Sciatic nerve (tissue), 2 donors: ENCODE measurements around the gene DCAF5. TPM values are rescaled to one million over a fixed set of nuclear protein-coding genes. Genes with fewer than 3 reads are reported as not detected.
A peak's percentile ranks its signal among the peaks of the same experiment; 100 is the strongest.
"Not testable (repeated sequence)": the region's sequence is repeated elsewhere in the genome, so short reads cannot be mapped to it uniquely, and the experiment has no call there.

Experiments
- ATAC-seq: fragments of 200-7000 bp; cut with Tn5 transposase; one replicate; pipeline ENCODE4 v1.9.1; 2020; ENCODE audit warnings: mild to moderate bottlenecking, moderate library complexity
- DNase-seq: peaks from one replicate; pipeline ENCODE4 v3.0.0-alpha.2; 2020; ENCODE audit warnings: low spot score
- intact Hi-C: fragments of 100-400 bp; cut with DNase I; formaldehyde crosslinking; loops from one replicate; pipeline ENCODE4 v1.14.2; 2022
- total RNA-seq: library from RNA; stranded (reverse); fragmentation: NEBNext Ultra II Directional; extraction: Animal tissue kit (Norgen Biotek cat#: 25700); gene quantifications from one replicate; pipeline ENCODE4 v1.2.1, GENCODE V29; 2021
- donor health status: DM: no; HTN: no; CAD: no.
- donor health status: DM: no; HTN: no; CAD: no.

DCAF5 gene
- total RNA-seq = 42.8 TPM

GRCh38 chr14:69152902-69153151 is at the start of gene DCAF5:
TSS of gene DCAF5 (minus strand) at chr14:69153119. CDS start at chr14:69152978, 141 bp downstream.
- ATAC-seq (no peak), DNase-seq (peak; percentile 94)
- intact Hi-C loops = no loop called here

GRCh38 chr14:69199786-69200185 is 46.9 kb upstream of the DCAF5 start:
- no peak for ATAC-seq
- DNase-seq = no peak

GRCh38 chr14:69193721-69194120 is 40.8 kb upstream of the DCAF5 start:
- intact Hi-C loops = no loop called here
- DNase-seq (no peak), ATAC-seq (no peak)

More at GRCh38 chr14:69199786-69200185, 46.9 kb upstream of the DCAF5 start:
- intact Hi-C loops = no loop called here

GRCh38 chr14:69191340-69192111 is 38.6 kb upstream of the DCAF5 start, which contains the start of gene EXD2:
TSS of gene EXD2 (plus strand) at chr14:69191498. CDS start at chr14:69209471, 17,973 bp downstream.
- intact Hi-C loops = no loop called here
- DNase-seq (peak; percentile 88), ATAC-seq (peak; percentile 99)

- intact Hi-C loops = no loop called here
- ATAC-seq (no peak), DNase-seq (no peak)
Measured at GRCh38 chr14:69190191-69190590, 37.3 kb upstream of the DCAF5 start.

GRCh38 chr14:69183735-69184134 is 30.8 kb upstream of the DCAF5 start:
- no peak for ATAC-seq
- DNase-seq = no peak
- intact Hi-C loops = no loop called here

GRCh38 chr14:69182580-69182979 is 29.7 kb upstream of the DCAF5 start:
- intact Hi-C loops, DNase-seq, ATAC-seq: not testable (repeated sequence)

- DNase-seq (no peak), ATAC-seq (no peak)
- intact Hi-C loops = no loop called here
Measured at GRCh38 chr14:69181491-69181890, 28.6 kb upstream of the DCAF5 start.

- intact Hi-C loops = no loop called here
- ATAC-seq (no peak), DNase-seq (no peak)
Measured at GRCh38 chr14:69175130-69175529, 22.2 kb upstream of the DCAF5 start.

- intact Hi-C loops = no loop called here
- no peak for ATAC-seq
Measured at GRCh38 chr14:69171569-69171968, 18.6 kb upstream of the DCAF5 start.

GRCh38 chr14:69170839-69171238 is 17.9 kb upstream of the DCAF5 start:
- intact Hi-C loops = no loop called here
- ATAC-seq (no peak), DNase-seq (no peak)

More at GRCh38 chr14:69171569-69171968, 18.6 kb upstream of the DCAF5 start:
- DNase-seq = no peak

GRCh38 chr14:69165787-69166186 is 12.9 kb upstream of the DCAF5 start:
- ATAC-seq, intact Hi-C loops, DNase-seq: not testable (repeated sequence)

GRCh38 chr14:69161590-69161989 is 8.7 kb upstream of the DCAF5 start:
- ATAC-seq (no peak), DNase-seq (no peak)
- intact Hi-C loops = no loop called here

GRCh38 chr14:69156224-69156623 is 3.3 kb upstream of the DCAF5 start:
- DNase-seq = no peak
- intact Hi-C loops = no loop called here
- ATAC-seq = no peak

GRCh38 chr14:69154779-69155178 is 1.9 kb upstream of the DCAF5 start:
- ATAC-seq (no peak), DNase-seq (no peak)
- intact Hi-C loops = no loop called here

- DNase-seq (no peak), ATAC-seq (peak; percentile 26)
- intact Hi-C loops = no loop called here
Measured at GRCh38 chr14:69153873-69154270, 953 bp upstream of the DCAF5 start.

GRCh38 chr14:69153152-69153872 is 393 bp upstream of the DCAF5 start:
- DNase-seq = no peak
- intact Hi-C loops = no loop called here
- peak; percentile 95 for ATAC-seq

- DNase-seq = no peak
- intact Hi-C loops = no loop called here
- ATAC-seq = no peak
Measured at GRCh38 chr14:69152181-69152901, 578 bp downstream of the DCAF5 start.

GRCh38 chr14:69151458-69152180 is 1.3 kb downstream of the DCAF5 start:
- intact Hi-C loops = no loop called here
- peak; percentile 80 for DNase-seq
- peak; percentile 72 for ATAC-seq
